ENCODE measurements around the gene AMN.

Gene AMN

GRCh38 chr14:102899516-102899900, 23.0 kb upstream of the AMN start:
- DNase-seq, result no peak

- no peak for DNase-seq
These were observed 21.6 kb upstream of the AMN start for GRCh38 chr14:102900631-102901571.

- DNase-seq, result no peak
These were observed 20.8 kb upstream of the AMN start for GRCh38 chr14:102901633-102902032.

GRCh38 chr14:102902086-102902485, 20.4 kb upstream of the AMN start:
- DNase-seq, result no peak

- no peak for DNase-seq
These were observed 19.8 kb upstream of the AMN start for GRCh38 chr14:102902523-102903247.

GRCh38 chr14:102903248-102903888, 19.1 kb upstream of the AMN start:
- DNase-seq, result no peak

GRCh38 chr14:102903889-102904512, 18.5 kb upstream of the AMN start:
- DNase-seq, result no peak

- DNase-seq, result no peak
These were observed 17.1 kb upstream of the AMN start for GRCh38 chr14:102905116-102906108.

- no peak for DNase-seq
These were observed 15.7 kb upstream of the AMN start for GRCh38 chr14:102906616-102907302.

GRCh38 chr14:102907303-102907844, 15.1 kb upstream of the AMN start:
- no peak for DNase-seq

GRCh38 chr14:102907980-102908730, 14.3 kb upstream of the AMN start:
- DNase-seq, result no peak

GRCh38 chr14:102908766-102909455, 13.6 kb upstream of the AMN start:
- DNase-seq, result no peak

- DNase-seq, result no peak
These were observed 13.0 kb upstream of the AMN start for GRCh38 chr14:102909462-102909861.

- no peak for DNase-seq
These were observed 12.6 kb upstream of the AMN start for GRCh38 chr14:102909911-102910310.

GRCh38 chr14:102910442-102910841, 12.0 kb upstream of the AMN start:
- no peak for DNase-seq

- DNase-seq, result no peak
These were observed 10.9 kb upstream of the AMN start for GRCh38 chr14:102911541-102911951.

- no peak for DNase-seq
These were observed 10.3 kb upstream of the AMN start for GRCh38 chr14:102911991-102912761.

GRCh38 chr14:102913341-102914211, 8.9 kb upstream of the AMN start:
- no peak for DNase-seq
